Ascending aorta (tissue), 2 donors: ENCODE data around the gene ENOX2. TPM values are rescaled to one million over a fixed set of nuclear protein-coding genes. Genes with fewer than 3 reads are reported as not detected.

Experiments used
- DNase-seq, 2 donors: peaks; one replicate each; pipeline ENCODE4 v3.0.0-alpha.2; 2019; ENCODE audit warnings: low spot score in 2 of 2
- H3K27ac ChIP-seq, 2 donors: fragments of 200-600 bp; sonication (generic); one replicate each; pipeline ENCODE4 v1.5.1; 2016 to 2017; ENCODE audit warnings: mild to moderate bottlenecking in 1 of 2
- H3K27me3 ChIP-seq: fragments of 200-600 bp; sonication (generic); one replicate; pipeline ENCODE4 v1.5.1; 2017
- H3K36me3 ChIP-seq, 2 donors: fragments of 200-600 bp; sonication (generic); one replicate each; pipeline ENCODE4 v1.5.1; 2016
- H3K4me1 ChIP-seq, 2 donors: fragments of 200-600 bp; sonication (generic); one replicate each; pipeline ENCODE4 v1.5.1; 2016 to 2017; ENCODE audit warnings: mild to moderate bottlenecking in 1 of 2
- H3K4me3 ChIP-seq, 2 donors: fragments of 200-600 bp; sonication (generic); one replicate each; pipeline ENCODE4 v1.5.1; 2016 to 2017; ENCODE audit warnings: mild to moderate bottlenecking in 1 of 2
- H3K9me3 ChIP-seq, 2 donors: fragments of 200-600 bp; sonication (generic); one replicate each; pipeline ENCODE4 v1.5.1; 2016
- intact Hi-C: fragments of 100-400 bp; cut with DNase I; formaldehyde crosslinking; loops from one replicate; pipeline ENCODE4 v1.15.1; 2023
- total RNA-seq: library from RNA; depleted of rRNA; stranded (reverse); fragments of >200 nt; gene quantifications from one replicate; pipeline ENCODE4 v1.1.0, GENCODE V29; 2016
- TF ChIP-seq, protein P1 (sequence below), 3 experiments: fragments of 200-600 bp in 2 of 3; fragments of 450-650 bp in 1 of 3; sonication (generic) in 2 of 3; IDR thresholded peaks; one replicate each; pipeline ENCODE4 v1.5.1; 2016 to 2019; ENCODE audit warnings: antibody characterized with exemption in 3 of 3, mild to moderate bottlenecking in 1 of 3, moderate library complexity in 1 of 3

ENOX2 gene
- total RNA-seq, 1 donor from 2014 or later: 2.0 TPM

DNA sequence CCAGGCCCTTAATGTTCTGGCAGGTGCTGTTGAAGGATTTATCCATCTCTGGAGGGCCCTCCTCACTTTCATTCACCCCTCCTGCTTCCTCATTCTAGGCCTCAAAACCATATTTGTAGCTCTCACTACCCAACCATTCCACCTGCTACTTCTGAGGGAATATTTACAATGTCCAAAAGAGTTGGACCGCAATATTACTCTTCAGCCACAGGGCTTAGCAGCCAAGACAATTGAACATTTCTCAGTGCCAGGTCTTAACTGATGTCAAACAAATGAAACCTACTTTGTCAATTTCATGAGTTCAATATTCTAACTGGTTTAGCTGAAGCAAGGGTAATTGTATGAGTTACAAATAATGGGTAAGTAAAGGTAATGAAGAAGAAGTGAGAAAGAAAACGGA lies 113.2 kb downstream of the ENOX2 start:
- no peaks in the 10 kb centered on the region for H3K27me3 ChIP-seq
- intact Hi-C loops: no loop called here

DNA sequence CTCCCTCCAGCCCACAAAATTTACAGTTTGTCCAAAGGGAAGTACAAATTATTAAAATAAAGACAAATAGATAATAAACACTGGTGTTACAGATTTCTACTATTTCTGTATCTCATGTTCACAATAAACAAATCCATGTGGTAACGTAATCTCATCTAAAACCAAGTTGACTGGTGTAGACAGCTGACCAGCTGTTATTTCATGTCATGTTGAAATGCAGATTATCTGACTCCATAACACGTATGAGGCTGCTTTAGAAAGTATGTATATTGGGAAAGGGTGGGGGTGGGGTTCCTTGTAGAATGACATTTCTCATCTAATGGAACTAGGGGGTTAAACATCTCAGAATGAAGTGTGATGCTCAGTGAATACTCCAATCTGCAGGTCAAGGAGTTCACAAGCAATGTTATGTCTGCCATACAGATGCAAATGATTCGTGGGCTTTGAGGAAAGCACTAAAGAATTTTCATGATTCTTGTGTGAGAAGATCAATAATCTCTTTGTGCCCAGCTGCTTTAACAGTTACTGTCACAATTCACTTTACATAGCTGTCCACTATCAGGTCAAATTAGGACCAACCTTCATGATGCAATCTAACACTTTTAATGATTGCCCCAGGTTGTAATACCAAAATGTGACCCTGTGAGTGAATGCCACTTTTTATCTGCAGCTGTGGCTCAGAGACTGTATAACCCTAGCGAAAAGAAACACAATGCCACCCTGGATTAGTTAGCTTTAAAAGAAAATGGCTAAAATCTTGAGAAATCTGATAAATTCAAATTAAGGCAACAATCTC lies 114.0 kb downstream of the ENOX2 start:
- H3K27ac ChIP-seq: no peak overlapping the region
- H3K4me3 ChIP-seq: no peak overlapping the region
- TF ChIP-seq, protein P1, sequence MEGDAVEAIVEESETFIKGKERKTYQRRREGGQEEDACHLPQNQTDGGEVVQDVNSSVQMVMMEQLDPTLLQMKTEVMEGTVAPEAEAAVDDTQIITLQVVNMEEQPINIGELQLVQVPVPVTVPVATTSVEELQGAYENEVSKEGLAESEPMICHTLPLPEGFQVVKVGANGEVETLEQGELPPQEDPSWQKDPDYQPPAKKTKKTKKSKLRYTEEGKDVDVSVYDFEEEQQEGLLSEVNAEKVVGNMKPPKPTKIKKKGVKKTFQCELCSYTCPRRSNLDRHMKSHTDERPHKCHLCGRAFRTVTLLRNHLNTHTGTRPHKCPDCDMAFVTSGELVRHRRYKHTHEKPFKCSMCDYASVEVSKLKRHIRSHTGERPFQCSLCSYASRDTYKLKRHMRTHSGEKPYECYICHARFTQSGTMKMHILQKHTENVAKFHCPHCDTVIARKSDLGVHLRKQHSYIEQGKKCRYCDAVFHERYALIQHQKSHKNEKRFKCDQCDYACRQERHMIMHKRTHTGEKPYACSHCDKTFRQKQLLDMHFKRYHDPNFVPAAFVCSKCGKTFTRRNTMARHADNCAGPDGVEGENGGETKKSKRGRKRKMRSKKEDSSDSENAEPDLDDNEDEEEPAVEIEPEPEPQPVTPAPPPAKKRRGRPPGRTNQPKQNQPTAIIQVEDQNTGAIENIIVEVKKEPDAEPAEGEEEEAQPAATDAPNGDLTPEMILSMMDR (IDR thresholded peaks at IDR 0.05): no peak
- H3K27me3 ChIP-seq: no peaks in the 10 kb centered on the region
- H3K9me3 ChIP-seq: no peaks in the 10 kb centered on the region
- no peaks in the 10 kb centered on the region for H3K36me3 ChIP-seq
- intact Hi-C loops: no loop called here
- no peaks in the 10 kb centered on the region for H3K4me1 ChIP-seq
- DNase-seq: no peak

More for the DNA sequence above, 113.2 kb downstream of the ENOX2 start:
- TF ChIP-seq, protein P1 (IDR thresholded peaks at IDR 0.05): no peak
- Histone ChIP-seq H3K27ac (no peak overlapping the region), H3K36me3 (no peaks in the 10 kb centered on the region), H3K4me3 (no peak overlapping the region), H3K4me1 (no peaks in the 10 kb centered on the region), H3K9me3 (no peaks in the 10 kb centered on the region)
- no peak for DNase-seq

DNA sequence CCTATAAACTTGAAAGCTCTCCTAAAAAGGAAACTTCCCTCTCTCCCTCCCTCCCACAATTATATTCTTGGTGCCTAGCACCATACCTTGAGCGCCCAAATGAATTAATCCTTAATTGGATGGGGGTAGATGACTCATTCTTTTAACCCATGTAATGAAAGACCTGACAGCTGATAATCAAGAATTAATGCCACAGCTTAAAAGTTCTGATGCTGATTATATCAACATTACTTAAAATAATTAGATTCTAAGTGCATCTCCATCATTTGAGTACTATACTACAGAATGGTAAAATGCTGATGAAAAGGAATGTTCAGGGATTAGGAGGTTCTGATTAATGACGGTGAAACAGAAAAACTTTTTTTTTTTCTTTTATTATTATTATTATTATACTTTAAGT lies 117.0 kb downstream of the ENOX2 start:
- no peaks in the 10 kb centered on the region for H3K4me1 ChIP-seq
- no peak overlapping the region for H3K27ac ChIP-seq
- no peaks in the 10 kb centered on the region for H3K27me3 ChIP-seq
- intact Hi-C loops: no loop called here
- no peaks in the 10 kb centered on the region for H3K36me3 ChIP-seq
- no peak for DNase-seq
- H3K9me3 ChIP-seq: no peaks in the 10 kb centered on the region
- TF ChIP-seq, protein P1 (IDR thresholded peaks at IDR 0.05): no peak
- H3K4me3 ChIP-seq: no peak overlapping the region

DNA sequence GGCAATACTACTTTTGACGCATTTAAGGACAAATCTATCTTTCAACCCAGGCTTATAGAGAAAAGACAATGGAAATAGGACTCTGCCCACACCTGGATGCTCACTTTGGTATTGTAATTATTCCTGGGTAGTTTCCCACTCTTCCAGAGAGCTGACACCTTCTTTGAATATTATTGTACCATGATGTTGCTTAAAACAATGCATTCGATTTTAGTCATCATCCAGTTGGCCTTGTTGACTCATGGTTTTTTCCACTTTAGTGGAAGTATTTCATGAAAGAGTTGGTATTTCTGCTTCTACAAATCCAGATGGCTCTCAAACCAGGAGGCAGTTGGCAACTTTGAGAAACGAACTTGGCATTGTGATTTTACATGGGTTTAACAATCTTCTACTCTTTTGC lies 124.2 kb downstream of the ENOX2 start:
- intact Hi-C loops: no loop called here

DNA sequence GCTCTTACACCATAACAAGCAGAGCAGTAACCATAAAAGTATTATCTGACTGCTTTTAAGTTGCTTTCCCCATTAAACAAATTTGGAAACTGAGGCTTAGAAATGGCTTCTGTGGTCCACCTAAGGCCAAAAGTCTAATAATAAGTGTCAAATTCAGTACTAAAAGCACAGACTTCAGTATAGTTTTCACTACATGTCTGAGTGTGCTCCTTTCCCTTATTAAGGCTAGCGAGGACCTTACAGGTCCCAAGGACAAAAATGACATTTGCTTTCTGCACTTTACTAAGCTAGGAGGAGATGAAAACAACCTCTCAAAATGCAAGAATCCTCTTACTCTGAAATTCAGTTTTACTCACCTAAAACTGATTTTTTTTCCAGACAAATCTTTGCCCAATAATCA lies 127.2 kb downstream of the ENOX2 start:
- Histone ChIP-seq H3K27me3 (no peaks in the 10 kb centered on the region), H3K4me1 (no peaks in the 10 kb centered on the region), H3K9me3 (no peaks in the 10 kb centered on the region), H3K4me3 (no peak overlapping the region), H3K27ac (no peak overlapping the region), H3K36me3 (no peaks in the 10 kb centered on the region)
- no peak for DNase-seq
- intact Hi-C loops: no loop called here
- TF ChIP-seq, protein P1 (IDR thresholded peaks at IDR 0.05): no peak

More for the DNA sequence above, 124.2 kb downstream of the ENOX2 start:
- H3K9me3 ChIP-seq: no peaks in the 10 kb centered on the region
- H3K4me1 ChIP-seq: no peaks in the 10 kb centered on the region
- TF ChIP-seq, protein P1 (IDR thresholded peaks at IDR 0.05): no peak
- no peak overlapping the region for H3K27ac ChIP-seq
- no peak overlapping the region for H3K4me3 ChIP-seq
- H3K36me3 ChIP-seq: no peaks in the 10 kb centered on the region
- H3K27me3 ChIP-seq: no peaks in the 10 kb centered on the region
- DNase-seq: no peak
